Measurements from ENCODE around the gene HAPSTR1. TPM values are rescaled to one million over a fixed set of nuclear protein-coding genes. Genes with fewer than 3 reads are reported as not detected.

The HAPSTR1 gene
- total RNA-seq, 1 experiment from 2014 or later = 49.9 TPM

DNA sequence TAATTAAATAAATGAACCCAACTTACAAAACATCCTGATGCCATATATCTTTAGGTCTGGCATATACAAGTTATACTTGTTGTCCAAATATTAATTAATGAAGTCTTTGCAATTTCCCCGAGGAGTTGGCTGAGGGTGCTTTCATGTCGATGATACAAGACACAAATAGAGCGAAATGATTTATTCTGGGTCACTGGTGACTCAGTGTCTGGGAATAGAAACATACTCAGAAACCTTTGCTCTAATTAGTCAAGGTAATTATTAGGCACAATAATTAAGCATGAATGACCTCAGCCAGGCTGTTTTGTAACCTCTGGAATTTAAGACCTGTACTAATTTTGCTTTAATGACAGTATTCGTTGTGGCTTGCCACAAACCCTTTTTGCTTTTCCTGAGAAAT lies 37.0 kb upstream of the HAPSTR1 start:
- no peaks in the 10 kb centered on the region for H3K9me3 ChIP-seq (ENCODE audit: control insufficient read depth, insufficient read depth, low read depth, low read length)
- H3K27ac ChIP-seq (ENCODE audit: low read length) = no peak overlapping the region
- BruUV-seq (replicated peaks) = no TSS peak
- no peak for DNase-seq (ENCODE audit: low read depth, low spot score)
- intact Hi-C loops (cut with micrococcal nuclease; ENCODE audit: unreplicated experiment) = no loop called here
- H3K27me3 ChIP-seq (ENCODE audit: control insufficient read depth, insufficient read depth, low read length) = no peaks in the 10 kb centered on the region
- H3K4me1 ChIP-seq (ENCODE audit: control insufficient read depth, insufficient read depth, low read length) = peaks cover 2% of the 10 kb centered on the region; the same call in 1 of the 2 replicates
- no peaks in the 10 kb centered on the region for H3K36me3 ChIP-seq (ENCODE audit: control insufficient read depth, insufficient read depth, low read length)
- no peak overlapping the region for H3K4me3 ChIP-seq (ENCODE audit: low read depth in 2 of 2, low read length in 2 of 2)
- ATAC-seq = no peak
- in situ Hi-C loops (cut with HindIII; ENCODE audit: low pct_unique_long_range_greater_than_20kb, low sequenced_read_pairs) = no loop called here
- CTCF ChIA-PET = interaction anchor here (0.7 to 1.5 kb wide), 2 partner anchors 46 to 70 kb away, joined by 3 read pairs; no protein-coding TSS in a partner anchor
- POLR2A ChIA-PET = interaction anchor here (0.6 kb wide), 1 partner anchor 43 kb away, joined by 6 read pairs; no protein-coding TSS in a partner anchor
- TF ChIP-seq, protein P1, sequence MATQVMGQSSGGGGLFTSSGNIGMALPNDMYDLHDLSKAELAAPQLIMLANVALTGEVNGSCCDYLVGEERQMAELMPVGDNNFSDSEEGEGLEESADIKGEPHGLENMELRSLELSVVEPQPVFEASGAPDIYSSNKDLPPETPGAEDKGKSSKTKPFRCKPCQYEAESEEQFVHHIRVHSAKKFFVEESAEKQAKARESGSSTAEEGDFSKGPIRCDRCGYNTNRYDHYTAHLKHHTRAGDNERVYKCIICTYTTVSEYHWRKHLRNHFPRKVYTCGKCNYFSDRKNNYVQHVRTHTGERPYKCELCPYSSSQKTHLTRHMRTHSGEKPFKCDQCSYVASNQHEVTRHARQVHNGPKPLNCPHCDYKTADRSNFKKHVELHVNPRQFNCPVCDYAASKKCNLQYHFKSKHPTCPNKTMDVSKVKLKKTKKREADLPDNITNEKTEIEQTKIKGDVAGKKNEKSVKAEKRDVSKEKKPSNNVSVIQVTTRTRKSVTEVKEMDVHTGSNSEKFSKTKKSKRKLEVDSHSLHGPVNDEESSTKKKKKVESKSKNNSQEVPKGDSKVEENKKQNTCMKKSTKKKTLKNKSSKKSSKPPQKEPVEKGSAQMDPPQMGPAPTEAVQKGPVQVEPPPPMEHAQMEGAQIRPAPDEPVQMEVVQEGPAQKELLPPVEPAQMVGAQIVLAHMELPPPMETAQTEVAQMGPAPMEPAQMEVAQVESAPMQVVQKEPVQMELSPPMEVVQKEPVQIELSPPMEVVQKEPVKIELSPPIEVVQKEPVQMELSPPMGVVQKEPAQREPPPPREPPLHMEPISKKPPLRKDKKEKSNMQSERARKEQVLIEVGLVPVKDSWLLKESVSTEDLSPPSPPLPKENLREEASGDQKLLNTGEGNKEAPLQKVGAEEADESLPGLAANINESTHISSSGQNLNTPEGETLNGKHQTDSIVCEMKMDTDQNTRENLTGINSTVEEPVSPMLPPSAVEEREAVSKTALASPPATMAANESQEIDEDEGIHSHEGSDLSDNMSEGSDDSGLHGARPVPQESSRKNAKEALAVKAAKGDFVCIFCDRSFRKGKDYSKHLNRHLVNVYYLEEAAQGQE (IDR thresholded peaks at IDR 0.05; ENCODE audit: insufficient read depth in 1 of 2, low read depth in 2 of 2, low read length in 1 of 2) = no peak
- TF ChIP-seq, protein P2, sequence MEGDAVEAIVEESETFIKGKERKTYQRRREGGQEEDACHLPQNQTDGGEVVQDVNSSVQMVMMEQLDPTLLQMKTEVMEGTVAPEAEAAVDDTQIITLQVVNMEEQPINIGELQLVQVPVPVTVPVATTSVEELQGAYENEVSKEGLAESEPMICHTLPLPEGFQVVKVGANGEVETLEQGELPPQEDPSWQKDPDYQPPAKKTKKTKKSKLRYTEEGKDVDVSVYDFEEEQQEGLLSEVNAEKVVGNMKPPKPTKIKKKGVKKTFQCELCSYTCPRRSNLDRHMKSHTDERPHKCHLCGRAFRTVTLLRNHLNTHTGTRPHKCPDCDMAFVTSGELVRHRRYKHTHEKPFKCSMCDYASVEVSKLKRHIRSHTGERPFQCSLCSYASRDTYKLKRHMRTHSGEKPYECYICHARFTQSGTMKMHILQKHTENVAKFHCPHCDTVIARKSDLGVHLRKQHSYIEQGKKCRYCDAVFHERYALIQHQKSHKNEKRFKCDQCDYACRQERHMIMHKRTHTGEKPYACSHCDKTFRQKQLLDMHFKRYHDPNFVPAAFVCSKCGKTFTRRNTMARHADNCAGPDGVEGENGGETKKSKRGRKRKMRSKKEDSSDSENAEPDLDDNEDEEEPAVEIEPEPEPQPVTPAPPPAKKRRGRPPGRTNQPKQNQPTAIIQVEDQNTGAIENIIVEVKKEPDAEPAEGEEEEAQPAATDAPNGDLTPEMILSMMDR (IDR thresholded peaks at IDR 0.05) = no peak
- no peak for TF ChIP-seq SIN3A (IDR thresholded peaks at IDR 0.05; ENCODE audit: borderline replicate concordance, insufficient read depth, low read depth, low read length)
- no peak for TF ChIP-seq TCF7L2 (IDR thresholded peaks at IDR 0.05; ENCODE audit: low read depth, low read length)
- TF ChIP-seq POLR2AphosphoS5 (IDR thresholded peaks at IDR 0.05; ENCODE audit: low read depth, low read length) = no peak

DNA sequence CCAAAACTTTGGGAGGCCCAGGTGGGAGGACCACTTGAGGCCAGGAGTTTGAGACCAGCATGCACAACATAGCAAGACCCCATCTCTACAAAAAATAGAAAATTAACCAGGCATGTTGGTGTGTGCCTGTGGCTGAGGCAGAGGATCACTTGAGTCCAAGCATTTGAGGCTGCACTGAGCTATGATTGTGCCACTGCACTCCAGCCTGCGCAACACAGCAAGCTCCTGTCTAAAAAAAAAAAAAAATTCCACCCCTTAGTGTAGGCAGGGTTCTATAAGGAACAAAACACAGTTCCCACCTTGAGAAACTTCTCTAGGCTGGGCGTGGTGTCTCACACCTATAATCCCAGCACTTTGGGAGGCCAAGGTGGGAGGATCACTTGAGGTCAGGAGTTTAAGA lies 36.3 kb upstream of the HAPSTR1 start:
- intact Hi-C loops (cut with micrococcal nuclease; ENCODE audit: unreplicated experiment) (no loop called here), in situ Hi-C loops (cut with HindIII; ENCODE audit: low pct_unique_long_range_greater_than_20kb, low sequenced_read_pairs) (no loop called here)
- TF ChIP-seq SIN3A (IDR thresholded peaks at IDR 0.05; ENCODE audit: borderline replicate concordance, insufficient read depth, low read depth, low read length) (no peak), POLR2AphosphoS5 (IDR thresholded peaks at IDR 0.05; ENCODE audit: low read depth, low read length) (no peak), TCF7L2 (IDR thresholded peaks at IDR 0.05; ENCODE audit: low read depth, low read length) (no peak)
- TF ChIP-seq, protein P1 (IDR thresholded peaks at IDR 0.05; ENCODE audit: insufficient read depth in 1 of 2, low read depth in 2 of 2, low read length in 1 of 2) = no peak
- TF ChIP-seq, protein P2 (IDR thresholded peaks at IDR 0.05) = no peak
- no peak overlapping the region for H3K27ac ChIP-seq (ENCODE audit: low read length)
- H3K27me3 ChIP-seq (ENCODE audit: control insufficient read depth, insufficient read depth, low read length) = no peaks in the 10 kb centered on the region
- ChIA-PET POLR2A (interaction anchor here (0.6 kb wide), 1 partner anchor 44 kb away, joined by 6 read pairs; no protein-coding TSS in a partner anchor), CTCF (interaction anchor here (1.5 kb wide), 1 partner anchor 46 kb away, joined by 3 read pairs; no protein-coding TSS in a partner anchor)
- no peaks in the 10 kb centered on the region; the same call in 1 of the 2 replicates for H3K4me1 ChIP-seq (ENCODE audit: control insufficient read depth, insufficient read depth, low read length)
- DNase-seq (ENCODE audit: low read depth, low spot score) = no peak
- no peak for ATAC-seq
- no peaks in the 10 kb centered on the region for H3K9me3 ChIP-seq (ENCODE audit: control insufficient read depth, insufficient read depth, low read depth, low read length)
- BruUV-seq (replicated peaks) = no TSS peak
- H3K36me3 ChIP-seq (ENCODE audit: control insufficient read depth, insufficient read depth, low read length) = no peaks in the 10 kb centered on the region
- H3K4me3 ChIP-seq (ENCODE audit: low read depth in 2 of 2, low read length in 2 of 2) = no peak overlapping the region

All from Panc1 (cell line).